T1000 (cell line): ENCODE measurements around the gene ESRRB.

ENCODE experiments used
- DNase-seq: peaks from one replicate; lab custom pipeline; 2025; ENCODE audit warnings: mixed read lengths; lab: John Stamatoyannopoulos, UW

Gene ESRRB

GRCh38 chr14:76375947-76376404 is at the start of gene ESRRB:
Gene ESRRB (plus strand): TSS chr14:76376137. CDS start chr14:76376402, 265 bp downstream.
- no peak for DNase-seq

GRCh38 chr14:76326918-76327689 is 48.8 kb upstream of the ESRRB start:
- DNase-seq = no peak

GRCh38 chr14:76328457-76329137 is 47.3 kb upstream of the ESRRB start:
- no peak for DNase-seq

DNA sequence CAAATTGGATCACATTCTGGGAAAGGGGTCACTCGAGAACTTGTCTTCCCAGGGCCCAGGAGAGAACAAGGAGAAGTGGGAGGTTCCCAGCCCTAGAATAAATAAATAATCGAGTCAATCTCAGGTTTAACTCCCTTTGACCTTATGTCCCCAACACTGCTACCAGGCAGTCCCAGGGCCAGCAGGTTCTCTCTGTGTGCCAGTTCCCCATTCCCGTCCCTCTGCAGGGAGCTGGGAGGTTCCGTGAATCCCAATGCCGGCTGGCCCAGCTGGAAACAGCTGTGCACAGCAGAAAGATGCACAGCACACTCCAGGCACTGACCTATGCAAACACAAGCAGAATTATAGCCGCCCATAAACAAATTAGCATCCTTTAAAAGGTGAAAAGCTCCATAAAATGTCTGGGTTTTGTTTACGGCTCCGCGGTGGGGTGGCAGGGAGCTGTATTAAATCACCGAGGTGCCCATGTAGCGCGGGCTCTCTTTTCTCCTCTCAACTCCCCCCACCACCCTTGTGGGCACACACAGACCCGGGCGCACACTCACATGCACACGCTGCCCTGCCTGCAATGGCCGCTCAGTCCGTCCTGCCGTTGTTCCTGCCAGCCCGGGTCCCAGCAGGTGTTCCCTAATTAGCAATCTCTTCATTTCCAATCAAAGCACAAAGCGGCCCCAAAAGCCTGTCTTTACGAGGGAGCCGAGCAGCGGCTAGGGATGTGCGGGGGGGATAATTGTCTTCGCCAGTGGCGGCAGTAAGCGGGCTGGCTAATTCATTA is 46.6 kb upstream of the ESRRB start:
- DNase-seq = no peak

- DNase-seq = no peak
Observed at GRCh38 chr14:76329951-76330350, 46.0 kb upstream of the ESRRB start.

- DNase-seq = no peak
Observed at GRCh38 chr14:76330411-76331327, 45.3 kb upstream of the ESRRB start.

DNA sequence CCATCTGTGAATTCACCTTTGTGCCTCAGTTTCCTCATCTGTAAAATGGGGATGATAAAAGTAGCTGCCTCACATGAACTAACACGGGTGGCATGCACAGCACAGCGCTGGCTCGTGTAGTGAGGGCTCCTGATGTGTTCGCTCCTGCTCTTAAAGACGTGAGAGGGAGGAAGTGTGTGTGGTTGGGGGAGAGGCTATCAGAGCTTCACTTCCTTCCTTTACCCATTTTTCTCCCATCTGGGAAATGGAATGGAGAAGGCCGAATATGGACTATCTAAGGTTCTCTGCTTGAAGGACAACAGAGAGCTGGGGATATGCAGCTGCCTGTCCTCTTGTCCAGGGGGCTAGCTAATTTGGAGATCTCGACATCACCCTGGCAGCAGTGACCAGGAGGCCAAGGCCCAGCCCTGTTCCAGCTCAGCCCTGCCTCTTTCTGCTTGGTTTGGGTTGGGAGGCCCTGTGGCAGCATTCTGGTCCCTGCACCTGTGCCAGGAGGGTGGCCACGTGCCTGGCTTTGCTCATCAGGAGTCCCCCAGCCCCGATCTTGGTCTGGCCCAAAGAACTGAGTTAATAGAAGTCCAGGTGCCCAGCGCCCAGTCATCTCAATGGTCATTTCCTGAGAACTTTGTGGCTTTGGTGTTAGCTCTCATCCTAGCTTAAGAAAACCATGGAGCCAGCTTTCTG is 44.5 kb upstream of the ESRRB start:
- DNase-seq = no peak

DNA sequence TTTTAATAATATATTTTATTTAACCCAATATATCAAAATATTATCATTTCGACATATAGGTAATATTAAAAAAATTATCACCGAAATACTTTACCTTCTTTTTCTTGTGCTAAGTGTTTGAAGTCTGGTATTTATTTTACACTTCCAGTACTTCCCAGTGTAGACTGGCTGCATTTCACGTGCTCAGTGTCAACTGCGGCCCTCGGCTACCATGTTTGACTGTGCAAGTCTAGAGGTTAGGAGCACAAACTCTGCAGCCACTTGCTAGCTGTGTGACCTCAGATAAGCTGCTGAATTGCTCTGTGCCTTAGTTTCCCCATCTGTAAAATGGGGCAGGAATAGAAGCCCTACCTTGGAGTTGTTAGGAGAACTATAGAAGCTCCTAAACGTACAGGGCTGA is 42.3 kb upstream of the ESRRB start:
- no peak for DNase-seq

DNA sequence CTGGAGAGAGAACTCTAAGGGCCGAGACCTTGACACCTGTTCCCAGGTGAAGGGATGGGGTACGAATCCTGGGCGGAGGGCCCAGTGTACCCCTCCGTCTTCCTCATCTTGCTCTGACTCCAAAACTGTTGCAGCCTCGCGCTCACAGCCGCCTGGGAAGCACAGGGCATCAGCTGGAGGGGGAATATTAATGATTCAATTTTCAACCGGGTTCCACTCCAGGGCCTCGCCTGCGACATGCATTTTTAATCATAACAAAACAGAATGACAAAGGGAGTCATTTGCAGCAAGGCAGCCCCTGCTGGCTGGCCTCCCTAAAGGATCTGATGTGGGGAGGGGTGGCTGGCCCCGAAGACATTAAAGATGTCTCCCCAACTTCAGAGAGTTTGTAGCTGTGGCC is 41.6 kb upstream of the ESRRB start:
- no peak for DNase-seq

GRCh38 chr14:76336876-76337275 is 39.1 kb upstream of the ESRRB start:
- no peak for DNase-seq

GRCh38 chr14:76337635-76338545 is 38.0 kb upstream of the ESRRB start:
- DNase-seq = no peak

DNA sequence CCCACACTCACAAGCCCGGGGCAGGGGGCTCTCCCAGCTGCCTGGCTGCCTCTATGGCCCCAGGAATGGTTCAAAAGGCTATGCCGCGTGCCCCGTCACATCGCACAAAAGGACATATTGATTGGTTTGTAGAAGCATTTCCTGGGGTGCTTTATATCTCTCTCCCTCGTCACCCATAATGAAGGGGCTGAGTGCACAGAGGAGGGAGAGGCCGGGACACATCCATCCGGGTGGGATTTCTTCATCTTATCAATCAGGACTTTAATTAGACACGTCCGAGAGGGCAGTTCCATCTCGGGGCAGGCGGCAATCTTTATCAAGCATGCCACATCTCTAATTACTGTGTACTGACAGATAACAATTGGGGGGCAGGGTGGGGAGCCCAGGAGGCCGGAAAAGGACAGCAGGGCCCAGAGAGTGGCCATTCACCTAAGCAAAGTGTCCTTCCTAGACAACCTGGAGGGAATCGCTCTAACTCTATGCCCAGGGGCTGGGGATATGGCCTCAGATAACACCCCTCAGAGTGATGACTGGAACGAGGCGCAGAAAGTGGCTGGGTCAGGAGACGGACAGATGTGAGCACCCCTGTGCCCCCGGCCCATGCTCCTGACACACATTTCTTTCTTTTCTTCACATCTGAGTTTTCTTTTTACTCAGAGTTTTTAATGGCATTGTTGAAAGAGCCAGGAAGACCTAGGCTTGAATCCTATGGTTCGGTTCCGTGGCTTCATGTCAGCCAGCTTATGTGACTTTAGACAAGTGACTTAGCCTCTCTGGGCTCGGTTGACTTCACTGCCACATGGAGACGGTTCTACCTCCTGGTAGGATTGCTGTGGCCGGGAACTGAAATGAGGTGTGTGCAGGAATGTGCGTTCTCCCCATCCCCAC is 36.0 kb upstream of the ESRRB start:
- no peak for DNase-seq

- no peak for DNase-seq
Observed at GRCh38 chr14:76343386-76343785, 32.6 kb upstream of the ESRRB start.

DNA sequence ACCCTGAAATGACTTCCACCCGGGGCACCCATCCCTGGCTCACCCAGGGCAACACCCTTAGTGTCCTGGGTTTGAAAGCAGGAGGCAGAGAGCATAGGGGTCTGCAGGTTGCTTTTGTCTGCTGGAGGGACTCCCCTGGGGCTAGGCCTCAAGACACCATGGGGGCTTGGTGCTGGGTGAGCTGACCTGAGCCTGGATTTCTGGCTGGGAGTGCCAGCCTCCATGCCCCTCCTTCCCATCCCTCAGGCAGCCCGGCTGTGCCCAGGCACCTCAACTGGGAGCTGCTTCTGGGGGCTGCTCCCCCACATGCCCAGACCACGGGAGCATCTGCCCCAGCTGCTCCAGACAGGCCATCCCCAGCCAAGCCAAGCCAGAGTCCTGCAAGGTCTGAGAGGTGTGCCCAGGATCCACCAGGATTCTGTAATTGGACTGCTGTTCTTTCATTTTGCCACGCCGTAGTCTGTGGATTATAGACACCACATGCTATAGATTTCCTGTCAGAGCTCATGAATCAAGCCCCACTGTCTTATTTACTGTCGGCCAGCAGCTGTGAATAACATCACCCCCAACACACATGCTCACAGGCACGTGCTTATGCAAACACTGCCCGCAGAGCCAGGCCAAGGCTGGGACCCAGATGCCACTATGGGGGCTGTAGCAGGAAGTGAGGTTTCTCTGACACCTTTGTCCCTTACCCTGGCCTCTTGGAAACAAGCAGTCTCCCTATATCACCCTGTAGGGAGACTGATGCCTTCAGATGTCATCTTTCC is 29.4 kb upstream of the ESRRB start:
- DNase-seq = no peak

GRCh38 chr14:76348898-76349297 is 27.0 kb upstream of the ESRRB start:
- peak; percentile 60 for DNase-seq

GRCh38 chr14:76349993-76350392 is 25.9 kb upstream of the ESRRB start:
- no peak for DNase-seq

GRCh38 chr14:76350671-76351070 is 25.3 kb upstream of the ESRRB start:
- DNase-seq = no peak

- no peak for DNase-seq
Observed at GRCh38 chr14:76351941-76352340, 24.0 kb upstream of the ESRRB start.
